Osteocyte (in vitro differentiated cells): Measurements from ENCODE around the gene NCKAP5L. TPM values are rescaled to one million over a fixed set of nuclear protein-coding genes. Genes with fewer than 3 reads are reported as not detected.

Experiments used
- DNase-seq: peaks from one replicate; pipeline ENCODE4 v3.0.0; 2021; ENCODE audit warnings: mixed read lengths; ENCODE audit not compliant: unreplicated experiment; ENCODE audit errors: extremely low spot score
- H3K27ac Mint-ChIP-seq: one replicate; pipeline ENCODE4 v1.8.0; 2021; ENCODE audit warnings: mild to moderate bottlenecking, mixed read lengths; ENCODE audit not compliant: unreplicated experiment
- H3K27me3 Mint-ChIP-seq: one replicate; pipeline ENCODE4 v1.8.0; 2021; ENCODE audit warnings: mixed read lengths; ENCODE audit not compliant: unreplicated experiment
- H3K36me3 Mint-ChIP-seq: one replicate; pipeline ENCODE4 v1.8.0; 2021; ENCODE audit warnings: mixed read lengths; ENCODE audit not compliant: unreplicated experiment
- H3K4me1 Mint-ChIP-seq: one replicate; pipeline ENCODE4 v1.8.0; 2021; ENCODE audit warnings: mixed read lengths; ENCODE audit not compliant: unreplicated experiment
- H3K4me3 Mint-ChIP-seq: one replicate; pipeline ENCODE4 v1.8.0; 2021; ENCODE audit warnings: mild to moderate bottlenecking, moderate library complexity, mixed read lengths; ENCODE audit not compliant: unreplicated experiment
- H3K9me3 Mint-ChIP-seq: one replicate; pipeline ENCODE4 v1.8.0; 2021; ENCODE audit warnings: mixed read lengths; ENCODE audit not compliant: unreplicated experiment
- total RNA-seq: library from RNA; stranded (reverse); gene quantifications from 2 replicates; pipeline ENCODE4 v1.2.1, GENCODE V29; 2021
- TF ChIP-seq, protein P1 (sequence below): fragments of 200-600 bp; sonication (generic); IDR thresholded peaks from 2 replicates; pipeline ENCODE4 v1.5.0; 2021; ENCODE audit warnings: antibody characterized with exemption, mild to moderate bottlenecking, moderate library complexity

The NCKAP5L gene
- total RNA-seq, 1 donor from 2014 or later = 42.4 TPM

DNA sequence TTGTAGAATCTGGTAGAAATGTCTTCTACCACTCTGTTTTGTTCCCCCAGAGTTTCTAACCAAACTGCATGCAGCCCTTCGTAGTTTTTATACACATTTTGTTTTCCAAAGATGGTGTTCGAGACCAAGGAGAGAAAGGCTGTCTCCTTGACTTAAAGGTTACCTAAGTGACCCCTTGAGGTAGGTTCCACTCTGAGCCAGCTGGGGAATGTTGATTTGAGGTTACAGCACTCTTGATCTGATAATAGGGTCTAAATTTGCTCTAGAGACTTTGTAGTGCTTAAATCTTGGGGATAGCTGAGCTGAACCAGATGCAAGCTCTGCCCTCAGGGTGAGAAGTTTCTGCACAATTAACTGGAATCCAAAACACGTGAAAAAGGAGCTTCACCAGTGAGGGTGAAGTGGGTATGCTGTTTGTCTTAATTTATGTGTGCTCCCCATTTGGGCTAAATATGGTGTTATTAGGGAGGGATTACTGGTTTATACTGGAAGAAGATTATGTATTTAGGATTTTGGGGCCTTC is 83.8 kb downstream of the NCKAP5L start:
- Mint-ChIP-seq H3K4me1 (peaks cover 44% of the 10 kb centered on the region), H3K4me3 (no peak overlapping the region)

DNA sequence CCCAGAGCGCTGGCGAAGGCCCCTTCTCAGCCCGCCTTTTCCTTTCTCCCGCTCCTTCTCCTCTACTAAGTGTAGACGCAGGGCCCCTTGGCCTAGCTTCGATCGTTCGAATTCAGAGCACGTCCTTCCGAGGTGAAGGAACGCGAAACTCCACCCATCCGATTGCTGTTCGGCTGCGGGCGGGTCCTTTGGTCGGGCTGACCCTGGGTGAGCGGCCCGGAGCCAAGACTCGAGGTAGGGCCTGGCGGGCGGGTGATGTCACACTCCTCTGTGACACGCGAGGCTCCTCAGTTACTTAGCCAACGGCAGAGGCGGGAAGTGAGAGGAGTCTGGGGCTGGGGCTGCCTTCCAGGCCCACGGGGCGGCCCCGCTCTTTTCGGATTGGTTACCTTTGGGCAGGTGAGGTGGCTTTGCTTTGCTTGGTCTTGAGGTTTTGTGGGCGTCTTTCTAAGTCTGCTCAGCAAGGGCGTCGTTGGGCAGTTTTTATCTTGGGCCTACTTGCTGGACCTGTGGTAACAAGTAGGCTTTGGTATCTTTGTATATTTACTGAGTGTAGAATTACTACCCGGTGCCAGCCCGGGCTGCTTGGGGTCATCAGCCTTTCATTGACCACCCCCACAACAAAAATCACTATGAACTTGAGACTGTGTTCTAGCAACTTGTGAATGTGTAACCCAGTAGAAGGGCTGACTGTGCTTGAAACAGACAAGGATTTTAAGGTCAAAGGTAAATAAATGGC is 86.2 kb downstream of the NCKAP5L start:
- Mint-ChIP-seq H3K27me3 (peaks cover 3% of the 10 kb centered on the region), H3K9me3 (no peaks in the 10 kb centered on the region), H3K27ac (peak overlapping the region; percentile 98), H3K4me1 (peaks cover 34% of the 10 kb centered on the region), H3K36me3 (peaks cover 7% of the 10 kb centered on the region), H3K4me3 (peak overlapping the region; percentile 88)
- TF ChIP-seq, protein P1, sequence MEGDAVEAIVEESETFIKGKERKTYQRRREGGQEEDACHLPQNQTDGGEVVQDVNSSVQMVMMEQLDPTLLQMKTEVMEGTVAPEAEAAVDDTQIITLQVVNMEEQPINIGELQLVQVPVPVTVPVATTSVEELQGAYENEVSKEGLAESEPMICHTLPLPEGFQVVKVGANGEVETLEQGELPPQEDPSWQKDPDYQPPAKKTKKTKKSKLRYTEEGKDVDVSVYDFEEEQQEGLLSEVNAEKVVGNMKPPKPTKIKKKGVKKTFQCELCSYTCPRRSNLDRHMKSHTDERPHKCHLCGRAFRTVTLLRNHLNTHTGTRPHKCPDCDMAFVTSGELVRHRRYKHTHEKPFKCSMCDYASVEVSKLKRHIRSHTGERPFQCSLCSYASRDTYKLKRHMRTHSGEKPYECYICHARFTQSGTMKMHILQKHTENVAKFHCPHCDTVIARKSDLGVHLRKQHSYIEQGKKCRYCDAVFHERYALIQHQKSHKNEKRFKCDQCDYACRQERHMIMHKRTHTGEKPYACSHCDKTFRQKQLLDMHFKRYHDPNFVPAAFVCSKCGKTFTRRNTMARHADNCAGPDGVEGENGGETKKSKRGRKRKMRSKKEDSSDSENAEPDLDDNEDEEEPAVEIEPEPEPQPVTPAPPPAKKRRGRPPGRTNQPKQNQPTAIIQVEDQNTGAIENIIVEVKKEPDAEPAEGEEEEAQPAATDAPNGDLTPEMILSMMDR = no peak
- peak; percentile 93 for DNase-seq

More for the DNA sequence above, 83.8 kb downstream of the NCKAP5L start:
- peaks cover 7% of the 10 kb centered on the region for H3K36me3 Mint-ChIP-seq
- no peak for DNase-seq
- H3K27me3 Mint-ChIP-seq = no peaks in the 10 kb centered on the region
- H3K27ac Mint-ChIP-seq = peak overlapping the region; percentile 12
- TF ChIP-seq, protein P1 = no peak
- no peaks in the 10 kb centered on the region for H3K9me3 Mint-ChIP-seq

Other genes starting within 250 kb of the NCKAP5L start
- gene FAM186B, start 222.8 kb downstream of the NCKAP5L start, total RNA-seq = 0.30 and 0.50 TPM in 2 replicates
- gene PRPF40B, start 204.9 kb downstream of the NCKAP5L start, total RNA-seq = 25.6 and 28.9 TPM in 2 replicates
- 37.4 and 37.7 TPM in 2 replicates for gene FMNL3, start 121.0 kb downstream of the NCKAP5L start, total RNA-seq
- gene TMBIM6, start 86.9 kb downstream of the NCKAP5L start, total RNA-seq = 385 TPM in 2 replicates
- 4.2 and 5.3 TPM in 2 replicates for gene BCDIN3D, start 14.7 kb upstream of the NCKAP5L start, total RNA-seq
- 1.4 and 1.5 TPM in 2 replicates for gene FAIM2, start 75.5 kb upstream of the NCKAP5L start, total RNA-seq
- not detected in 2 replicates for gene AQP2, start 122.3 kb upstream of the NCKAP5L start, total RNA-seq
- 0.24 and 0.46 TPM in 2 replicates for gene AQP5, start 133.5 kb upstream of the NCKAP5L start, total RNA-seq
- gene AQP6, start 144.5 kb upstream of the NCKAP5L start, total RNA-seq = not detected in 2 replicates
- gene RACGAP1, start 197.1 kb upstream of the NCKAP5L start, total RNA-seq = 25.9 and 28.3 TPM in 2 replicates
- 2.1 and 3.0 TPM in 2 replicates for gene ASIC1, start 229.2 kb upstream of the NCKAP5L start, total RNA-seq